Keratinocyte (primary cell): ENCODE results near the gene FAN1. TPM values are rescaled to one million over a fixed set of nuclear protein-coding genes. Genes with fewer than 3 reads are reported as not detected.

Experiments used
- DNase-seq: peaks from one replicate; pipeline ENCODE4 v3.0.0-alpha.2; 2011; ENCODE audit warnings: low read depth, missing footprints, low spot score
- FAIRE-seq: peaks from 2 replicates; lab custom pipeline; 2011; peaks lifted over from hg19 to GRCh38; lab: Jason Lieb, UNC
- H2AFZ ChIP-seq: 2 replicates; pipeline ENCODE4 v1.6.0; 2012; ENCODE audit warnings: low read length, control low read depth, inconsistent platforms; ENCODE audit not compliant: control insufficient read depth
- H3K27ac ChIP-seq: 2 replicates; pipeline ENCODE4 v1.5.1; 2011; ENCODE audit warnings: low read length; ENCODE audit not compliant: control insufficient read depth, insufficient read depth
- H3K27me3 ChIP-seq: 3 replicates; pipeline ENCODE4 v1.6.0; 2011; ENCODE audit warnings: low read length; ENCODE audit not compliant: control insufficient read depth, insufficient read depth; ENCODE audit errors: extremely low read depth
- H3K36me3 ChIP-seq, 2 experiments: 2 replicates in 1 of 2; 3 replicates in 1 of 2; pipeline ENCODE4 v1.5.1; 2011; ENCODE audit warnings: low read length in 2 of 2, mild to moderate bottlenecking in 1 of 2; ENCODE audit not compliant: control insufficient read depth in 2 of 2, insufficient read depth in 2 of 2; ENCODE audit errors: extremely low read depth in 1 of 2
- H3K4me1 ChIP-seq: 3 replicates; pipeline ENCODE4 v1.5.1; 2011; ENCODE audit warnings: low read length; ENCODE audit not compliant: control insufficient read depth, insufficient read depth; ENCODE audit errors: extremely low read depth
- H3K4me2 ChIP-seq: 3 replicates; pipeline ENCODE4 v1.6.0; 2011; ENCODE audit warnings: low read depth, low read length; ENCODE audit not compliant: control insufficient read depth, insufficient read depth; ENCODE audit errors: extremely low read depth
- H3K4me3 ChIP-seq, 3 experiments: fragments of 200-600 bp in 1 of 3; sonication (generic) in 1 of 3; 2 replicates in 2 of 3; 3 replicates in 1 of 3; pipeline ENCODE4 v1.5.1; 2011 to 2016; ENCODE audit warnings: low read length in 3 of 3, mild to moderate bottlenecking in 3 of 3, control low read depth in 2 of 3, inconsistent platforms in 1 of 3, low read depth in 1 of 3, mixed read lengths in 1 of 3, mixed run types in 1 of 3, moderate library complexity in 1 of 3; ENCODE audit not compliant: control insufficient read depth in 2 of 3, insufficient read depth in 2 of 3; ENCODE audit errors: extremely low read depth in 1 of 3
- H3K79me2 ChIP-seq: 2 replicates; pipeline ENCODE4 v1.6.0; 2012; ENCODE audit warnings: low read length; ENCODE audit not compliant: control insufficient read depth, insufficient read depth
- H3K9ac ChIP-seq: 3 replicates; pipeline ENCODE4 v1.6.0; 2011; ENCODE audit warnings: low read length; ENCODE audit not compliant: control insufficient read depth, insufficient read depth; ENCODE audit errors: extremely low read depth
- H3K9me1 ChIP-seq: 3 replicates; pipeline ENCODE4 v1.6.0; 2011; ENCODE audit warnings: low read length; ENCODE audit not compliant: control insufficient read depth, insufficient read depth; ENCODE audit errors: extremely low read depth
- H3K9me3 ChIP-seq: 2 replicates; pipeline ENCODE4 v1.5.1; 2012; ENCODE audit warnings: low read depth, low read length; ENCODE audit not compliant: control insufficient read depth
- H4K20me1 ChIP-seq: 3 replicates; pipeline ENCODE4 v1.6.0; 2011; ENCODE audit warnings: low read length; ENCODE audit not compliant: control insufficient read depth, insufficient read depth; ENCODE audit errors: extremely low read depth
- EZH2 ChIP-seq: IDR thresholded peaks from one replicate; pipeline ENCODE4 v1.6.1; 2012; ENCODE audit warnings: inconsistent platforms, mild to moderate bottlenecking, low read length, moderate library complexity
- dilution Hi-C: fragments of 300-500 bp; cut with MboI; formaldehyde crosslinking; loops from one replicate; pipeline ENCODE4 v1.7.0; 2020; ENCODE audit warnings: low sequenced_read_pairs; ENCODE audit not compliant: extremely low pct_ligation_motif_present
- polyA plus RNA-seq, 5 experiments: library from polyadenylated mRNA; depleted of rRNA in 3 of 5; stranded (reverse) in 3 of 5; stranded (forward) in 1 of 5; unstranded in 1 of 5; fragments of >200 nt; gene quantifications; 1 replicate in 1 of 5; 2 replicates in 3 of 5; 3 replicates in 1 of 5; pipeline versions ENCODE4 v1.2.1 to v1.2.3, GENCODE V29; 2011 to 2012; ENCODE audit warnings: missing spikeins in 2 of 5, low read depth in 1 of 5, low replicate concordance in 1 of 5
- TF ChIP-seq, protein P1 (sequence below), 3 experiments: IDR thresholded peaks in 1 of 3; conservative IDR thresholded peaks in 1 of 3; optimal IDR thresholded peaks in 1 of 3; 2 replicates in 2 of 3; 3 replicates in 1 of 3; pipeline versions ENCODE3 to v1.5.1; 2011; ENCODE audit warnings: low read length in 3 of 3, mild to moderate bottlenecking in 3 of 3, moderate library complexity in 2 of 3, control low read depth in 1 of 3, inconsistent platforms in 1 of 3; ENCODE audit not compliant: insufficient read depth in 2 of 3; ENCODE audit errors: extremely low read depth in 1 of 3

FAN1 gene
- polyA plus RNA-seq, 1 donor (not counting 4 experiments of a cell fraction or from before 2014, with no cell fraction given): 17.2 TPM

- no peaks in the 10 kb centered on the region for H3K9me3 ChIP-seq
- TF ChIP-seq EZH2: no peak
- TF ChIP-seq, protein P1, sequence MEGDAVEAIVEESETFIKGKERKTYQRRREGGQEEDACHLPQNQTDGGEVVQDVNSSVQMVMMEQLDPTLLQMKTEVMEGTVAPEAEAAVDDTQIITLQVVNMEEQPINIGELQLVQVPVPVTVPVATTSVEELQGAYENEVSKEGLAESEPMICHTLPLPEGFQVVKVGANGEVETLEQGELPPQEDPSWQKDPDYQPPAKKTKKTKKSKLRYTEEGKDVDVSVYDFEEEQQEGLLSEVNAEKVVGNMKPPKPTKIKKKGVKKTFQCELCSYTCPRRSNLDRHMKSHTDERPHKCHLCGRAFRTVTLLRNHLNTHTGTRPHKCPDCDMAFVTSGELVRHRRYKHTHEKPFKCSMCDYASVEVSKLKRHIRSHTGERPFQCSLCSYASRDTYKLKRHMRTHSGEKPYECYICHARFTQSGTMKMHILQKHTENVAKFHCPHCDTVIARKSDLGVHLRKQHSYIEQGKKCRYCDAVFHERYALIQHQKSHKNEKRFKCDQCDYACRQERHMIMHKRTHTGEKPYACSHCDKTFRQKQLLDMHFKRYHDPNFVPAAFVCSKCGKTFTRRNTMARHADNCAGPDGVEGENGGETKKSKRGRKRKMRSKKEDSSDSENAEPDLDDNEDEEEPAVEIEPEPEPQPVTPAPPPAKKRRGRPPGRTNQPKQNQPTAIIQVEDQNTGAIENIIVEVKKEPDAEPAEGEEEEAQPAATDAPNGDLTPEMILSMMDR (optimal IDR thresholded peaks at IDR 0.05 in 1 of 3, IDR thresholded peaks at IDR 0.05 in 1 of 3, conservative IDR thresholded peaks at IDR 0.05 in 1 of 3; ENCODE audit: extremely low read depth in 1 of 3, insufficient read depth in 2 of 3, low read length in 3 of 3): no peak
These were observed 17.9 kb upstream of the FAN1 start for GRCh38 chr15:30885814-30886213.

DNA sequence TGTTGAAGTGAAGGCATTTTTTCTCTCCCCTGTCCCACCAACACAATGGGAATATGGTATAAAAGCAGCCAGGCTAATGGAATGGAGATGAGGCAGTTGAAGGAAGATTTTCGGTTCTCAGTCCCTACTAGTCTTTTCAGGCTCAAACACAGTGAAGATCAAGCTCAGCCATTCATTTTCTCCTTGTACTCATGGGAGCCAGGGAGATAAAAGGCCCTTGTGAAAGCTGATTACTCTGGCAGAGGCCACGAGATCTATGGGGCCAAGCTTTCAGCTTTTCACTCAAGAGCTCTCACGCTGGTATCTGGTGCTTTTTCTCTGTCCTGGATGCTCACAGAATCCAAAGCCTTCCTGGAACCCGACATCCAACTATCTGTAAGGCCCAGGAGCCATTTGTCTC, 14.5 kb upstream of the FAN1 start:
- Histone ChIP-seq H3K4me2 (no peak overlapping the region), H3K4me3 (no peak overlapping the region), H2AFZ (no peak overlapping the region), H3K9ac (no peak overlapping the region), H3K79me2 (no peaks in the 10 kb centered on the region), H3K27me3 (no peaks in the 10 kb centered on the region), H3K4me1 (peaks cover 2% of the 10 kb centered on the region), H3K9me3 (no peaks in the 10 kb centered on the region), H3K27ac (no peak overlapping the region), H4K20me1 (no peaks in the 10 kb centered on the region), H3K9me1 (no peaks in the 10 kb centered on the region), H3K36me3 (no peaks in the 10 kb centered on the region)
- no peak for FAIRE-seq
- no peak for DNase-seq
- dilution Hi-C loops: no loop called here
- TF ChIP-seq, protein P1 (optimal IDR thresholded peaks at IDR 0.05 in 1 of 3, IDR thresholded peaks at IDR 0.05 in 1 of 3, conservative IDR thresholded peaks at IDR 0.05 in 1 of 3; ENCODE audit: extremely low read depth in 1 of 3, insufficient read depth in 2 of 3, low read length in 3 of 3): no peak
- TF ChIP-seq EZH2: no peak

More at GRCh38 chr15:30885814-30886213, 17.9 kb upstream of the FAN1 start:
- no peaks in the 10 kb centered on the region for H3K36me3 ChIP-seq
- H3K79me2 ChIP-seq: no peaks in the 10 kb centered on the region
- no peak overlapping the region for H3K4me2 ChIP-seq
- no peak overlapping the region for H3K4me3 ChIP-seq
- FAIRE-seq (no peak), DNase-seq (no peak)
- no peaks in the 10 kb centered on the region for H3K4me1 ChIP-seq
- no peak overlapping the region for H3K9ac ChIP-seq
- H3K9me1 ChIP-seq: no peaks in the 10 kb centered on the region
- no peak overlapping the region for H3K27ac ChIP-seq
- dilution Hi-C loops: no loop called here
- H3K27me3 ChIP-seq: no peaks in the 10 kb centered on the region
- no peaks in the 10 kb centered on the region for H4K20me1 ChIP-seq
- H2AFZ ChIP-seq: no peak overlapping the region
